Panc1 (cell line): ENCODE measurements around the gene TUBB2B.

Experiments used
- POLR2AphosphoS5 ChIP-seq: IDR thresholded peaks from 2 replicates; pipeline ENCODE4 v1.6.1; 2012; ENCODE audit warnings: mild to moderate bottlenecking, low read depth, low read length, moderate library complexity
- TCF7L2 ChIP-seq: IDR thresholded peaks from 2 replicates; pipeline ENCODE4 v1.6.1; 2011; ENCODE audit warnings: mild to moderate bottlenecking, low read depth, low read length, inconsistent platforms
- TF ChIP-seq, protein P1 (sequence below): fragments of 450-650 bp; IDR thresholded peaks from 2 replicates; pipeline ENCODE4 v1.5.1; 2017; ENCODE audit warnings: mild to moderate bottlenecking

DNA sequence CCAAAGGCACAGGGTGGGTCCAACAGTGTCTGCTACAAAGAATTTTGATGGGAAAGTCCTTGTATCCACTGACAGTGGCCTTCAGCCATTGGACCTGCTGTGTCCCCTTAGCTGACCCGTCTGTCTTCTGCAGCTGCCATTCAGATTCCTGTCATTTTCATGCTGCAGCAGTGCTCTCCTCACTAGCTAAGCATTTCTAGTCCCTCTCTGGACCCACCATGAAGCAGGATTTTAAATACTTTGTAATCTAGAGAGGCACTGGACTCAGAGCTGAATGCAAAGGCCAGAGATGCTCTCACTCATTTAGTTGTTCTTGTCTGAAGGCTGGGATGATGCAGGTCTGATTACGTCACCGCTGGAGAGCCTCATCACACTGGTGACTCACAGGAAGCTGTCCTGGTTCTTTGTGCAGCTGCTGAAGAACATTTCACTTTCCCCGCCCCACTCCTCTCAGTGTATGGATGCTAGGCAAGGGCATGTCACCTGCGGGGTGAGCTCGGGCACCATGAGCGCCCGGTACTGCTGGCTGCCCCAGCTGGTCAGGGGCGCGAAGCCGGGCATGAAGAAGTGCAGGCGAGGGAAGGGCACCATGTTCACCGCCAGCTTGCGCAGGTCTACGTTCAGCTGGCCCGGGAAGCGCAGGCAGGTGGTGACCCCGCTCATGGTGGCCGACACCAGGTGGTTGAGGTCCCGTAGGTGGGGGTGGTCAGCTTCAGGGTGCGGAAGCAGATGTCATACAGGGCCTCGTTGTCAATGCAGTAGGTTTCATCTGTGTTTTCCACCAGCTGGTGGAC, 50.7 kb downstream of the TUBB2B start:
- TF ChIP-seq POLR2AphosphoS5 (no peak), TCF7L2 (no peak)
- TF ChIP-seq, protein P1, sequence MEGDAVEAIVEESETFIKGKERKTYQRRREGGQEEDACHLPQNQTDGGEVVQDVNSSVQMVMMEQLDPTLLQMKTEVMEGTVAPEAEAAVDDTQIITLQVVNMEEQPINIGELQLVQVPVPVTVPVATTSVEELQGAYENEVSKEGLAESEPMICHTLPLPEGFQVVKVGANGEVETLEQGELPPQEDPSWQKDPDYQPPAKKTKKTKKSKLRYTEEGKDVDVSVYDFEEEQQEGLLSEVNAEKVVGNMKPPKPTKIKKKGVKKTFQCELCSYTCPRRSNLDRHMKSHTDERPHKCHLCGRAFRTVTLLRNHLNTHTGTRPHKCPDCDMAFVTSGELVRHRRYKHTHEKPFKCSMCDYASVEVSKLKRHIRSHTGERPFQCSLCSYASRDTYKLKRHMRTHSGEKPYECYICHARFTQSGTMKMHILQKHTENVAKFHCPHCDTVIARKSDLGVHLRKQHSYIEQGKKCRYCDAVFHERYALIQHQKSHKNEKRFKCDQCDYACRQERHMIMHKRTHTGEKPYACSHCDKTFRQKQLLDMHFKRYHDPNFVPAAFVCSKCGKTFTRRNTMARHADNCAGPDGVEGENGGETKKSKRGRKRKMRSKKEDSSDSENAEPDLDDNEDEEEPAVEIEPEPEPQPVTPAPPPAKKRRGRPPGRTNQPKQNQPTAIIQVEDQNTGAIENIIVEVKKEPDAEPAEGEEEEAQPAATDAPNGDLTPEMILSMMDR: no peak
